ENCODE data around the gene AAR2.

AAR2 gene

GRCh38 chr20:36254076-36254475, 17.8 kb downstream of the AAR2 start:
- H3K4me2 ChIP-seq (ENCODE audit: low read length) = no peak overlapping the region
- no peak overlapping the region for H3K4ac ChIP-seq (ENCODE audit: low read depth, low read length)
- H4K8ac ChIP-seq (ENCODE audit: low read depth, low read length) = no peak overlapping the region
- H3K9me3 ChIP-seq (ENCODE audit: insufficient read depth, low read depth, low read length) = no peaks in the 10 kb centered on the region
- H3K79me1 ChIP-seq (ENCODE audit: low read length) = no peaks in the 10 kb centered on the region
- H3K23ac ChIP-seq (ENCODE audit: low read length) = no peak overlapping the region
- WGBS (ENCODE audit: extremely low coverage, insufficient coverage, insufficient read length) = no CpG with 5 or more reads among the region's 2 CpGs
- no peak overlapping the region for H4K91ac ChIP-seq (ENCODE audit: low read depth, low read length)
- no peak overlapping the region for H2BK12ac ChIP-seq (ENCODE audit: low read length)
- DNase-seq = no peak
- H3K79me2 ChIP-seq (ENCODE audit: control insufficient read depth, insufficient read depth, low read length, poor library complexity) = no peaks in the 10 kb centered on the region
- H3K18ac ChIP-seq (ENCODE audit: low read length) = no peak overlapping the region
- no peak overlapping the region for H2BK5ac ChIP-seq (ENCODE audit: low read depth, low read length, poor library complexity)
- H2BK120ac ChIP-seq (ENCODE audit: insufficient read depth, low read length, poor library complexity) = no peak overlapping the region
- H3K9ac ChIP-seq (ENCODE audit: low read length) = no peak overlapping the region
- no peak overlapping the region for H4K12ac ChIP-seq (ENCODE audit: low read depth, low read length)
- H3K4me3 ChIP-seq (ENCODE audit: low read depth, low read length) = no peak overlapping the region
- H2AK5ac ChIP-seq (ENCODE audit: low read length) = no peak overlapping the region
- H3K4me1 ChIP-seq (ENCODE audit: control insufficient read depth in 1 of 2, insufficient read depth in 2 of 2, low read length in 2 of 2) = no peaks in the 10 kb centered on the region
- no peak overlapping the region for H2AFZ ChIP-seq (ENCODE audit: insufficient read depth, low read length, poor library complexity)
- H3K36me3 ChIP-seq (ENCODE audit: control insufficient read depth in 1 of 2, insufficient read depth in 2 of 2, low read length in 2 of 2) = peaks cover 22 to 43% of the 10 kb centered on the region in 2 experiments
- no peak overlapping the region for H3K14ac ChIP-seq (ENCODE audit: low read length)
- no peaks in the 10 kb centered on the region for H3K27me3 ChIP-seq (ENCODE audit: insufficient read depth, low read length)
- H3K27ac ChIP-seq (ENCODE audit: low read depth, low read length) = no peak overlapping the region

GRCh38 chr20:36255445-36255844, 19.2 kb downstream of the AAR2 start:
- Histone ChIP-seq H2AK5ac (ENCODE audit: low read length) (no peak overlapping the region), H3K4ac (ENCODE audit: low read depth, low read length) (no peak overlapping the region), H4K12ac (ENCODE audit: low read depth, low read length) (no peak overlapping the region), H2BK120ac (ENCODE audit: insufficient read depth, low read length, poor library complexity) (no peak overlapping the region), H3K14ac (ENCODE audit: low read length) (no peak overlapping the region), H3K36me3 (ENCODE audit: control insufficient read depth in 1 of 2, insufficient read depth in 2 of 2, low read length in 2 of 2) (peaks cover 22 to 40% of the 10 kb centered on the region in 2 experiments), H4K91ac (ENCODE audit: low read depth, low read length) (no peak overlapping the region), H3K4me3 (ENCODE audit: low read depth, low read length) (no peak overlapping the region), H3K9ac (ENCODE audit: low read length) (no peak overlapping the region), H3K79me1 (ENCODE audit: low read length) (no peaks in the 10 kb centered on the region), H3K4me2 (ENCODE audit: low read length) (no peak overlapping the region), H4K8ac (ENCODE audit: low read depth, low read length) (no peak overlapping the region), H3K9me3 (ENCODE audit: insufficient read depth, low read depth, low read length) (no peaks in the 10 kb centered on the region), H3K4me1 (ENCODE audit: control insufficient read depth in 1 of 2, insufficient read depth in 2 of 2, low read length in 2 of 2) (no peaks in the 10 kb centered on the region), H3K27me3 (ENCODE audit: insufficient read depth, low read length) (no peaks in the 10 kb centered on the region), H3K18ac (ENCODE audit: low read length) (no peak overlapping the region), H3K23ac (ENCODE audit: low read length) (no peak overlapping the region), H2BK12ac (ENCODE audit: low read length) (no peak overlapping the region), H2BK5ac (ENCODE audit: low read depth, low read length, poor library complexity) (no peak overlapping the region), H3K79me2 (ENCODE audit: control insufficient read depth, insufficient read depth, low read length, poor library complexity) (no peaks in the 10 kb centered on the region), H3K27ac (ENCODE audit: low read depth, low read length) (no peak overlapping the region), H2AFZ (ENCODE audit: insufficient read depth, low read length, poor library complexity) (no peak overlapping the region)
- WGBS (ENCODE audit: extremely low coverage, insufficient coverage, insufficient read length) = no CpG with 5 or more reads among the region's 12 CpGs
- DNase-seq = no peak

- no peaks in the 10 kb centered on the region for H3K9me3 ChIP-seq (ENCODE audit: insufficient read depth, low read depth, low read length)
- no peak overlapping the region for H3K4ac ChIP-seq (ENCODE audit: low read depth, low read length)
- H3K79me2 ChIP-seq (ENCODE audit: control insufficient read depth, insufficient read depth, low read length, poor library complexity) = no peaks in the 10 kb centered on the region
- no peak overlapping the region for H3K18ac ChIP-seq (ENCODE audit: low read length)
- peaks cover 16 to 23% of the 10 kb centered on the region in 2 experiments for H3K36me3 ChIP-seq (ENCODE audit: control insufficient read depth in 1 of 2, insufficient read depth in 2 of 2, low read length in 2 of 2)
- H3K14ac ChIP-seq (ENCODE audit: low read length) = no peak overlapping the region
- no peak overlapping the region for H2BK120ac ChIP-seq (ENCODE audit: insufficient read depth, low read length, poor library complexity)
- H4K12ac ChIP-seq (ENCODE audit: low read depth, low read length) = no peak overlapping the region
- no peak overlapping the region for H4K91ac ChIP-seq (ENCODE audit: low read depth, low read length)
- no peak overlapping the region for H3K27ac ChIP-seq (ENCODE audit: low read depth, low read length)
- H2AK5ac ChIP-seq (ENCODE audit: low read length) = no peak overlapping the region
- H3K4me2 ChIP-seq (ENCODE audit: low read length) = no peak overlapping the region
- H2AFZ ChIP-seq (ENCODE audit: insufficient read depth, low read length, poor library complexity) = no peak overlapping the region
- no peaks in the 10 kb centered on the region for H3K27me3 ChIP-seq (ENCODE audit: insufficient read depth, low read length)
- DNase-seq = peak; percentile 92 to 93
- no peaks in the 10 kb centered on the region for H3K4me1 ChIP-seq (ENCODE audit: control insufficient read depth in 1 of 2, insufficient read depth in 2 of 2, low read length in 2 of 2)
- no peaks in the 10 kb centered on the region for H3K79me1 ChIP-seq (ENCODE audit: low read length)
- no peak overlapping the region for H3K23ac ChIP-seq (ENCODE audit: low read length)
- H3K4me3 ChIP-seq (ENCODE audit: low read depth, low read length) = no peak overlapping the region
- H2BK12ac ChIP-seq (ENCODE audit: low read length) = no peak overlapping the region
- no peak overlapping the region for H2BK5ac ChIP-seq (ENCODE audit: low read depth, low read length, poor library complexity)
- H3K9ac ChIP-seq (ENCODE audit: low read length) = no peak overlapping the region
- WGBS (ENCODE audit: extremely low coverage, insufficient coverage, insufficient read length) = no CpG with 5 or more reads among the region's 16 CpGs
- H4K8ac ChIP-seq (ENCODE audit: low read depth, low read length) = no peak overlapping the region
Observed at GRCh38 chr20:36259177-36260061, 23.1 kb downstream of the AAR2 start.

GRCh38 chr20:36260316-36260715, 24.0 kb downstream of the AAR2 start:
- H2BK12ac ChIP-seq (ENCODE audit: low read length) = no peak overlapping the region
- no peaks in the 10 kb centered on the region for H3K9me3 ChIP-seq (ENCODE audit: insufficient read depth, low read depth, low read length)
- H3K4me1 ChIP-seq (ENCODE audit: control insufficient read depth in 1 of 2, insufficient read depth in 2 of 2, low read length in 2 of 2) = no peaks in the 10 kb centered on the region
- WGBS (ENCODE audit: extremely low coverage, insufficient coverage, insufficient read length) = no CpG with 5 or more reads among the region's 7 CpGs
- H3K4me2 ChIP-seq (ENCODE audit: low read length) = no peak overlapping the region
- H3K79me2 ChIP-seq (ENCODE audit: control insufficient read depth, insufficient read depth, low read length, poor library complexity) = no peaks in the 10 kb centered on the region
- no peak overlapping the region for H3K14ac ChIP-seq (ENCODE audit: low read length)
- H3K4ac ChIP-seq (ENCODE audit: low read depth, low read length) = no peak overlapping the region
- no peak overlapping the region for H3K27ac ChIP-seq (ENCODE audit: low read depth, low read length)
- H2AK5ac ChIP-seq (ENCODE audit: low read length) = no peak overlapping the region
- H4K91ac ChIP-seq (ENCODE audit: low read depth, low read length) = no peak overlapping the region
- H3K27me3 ChIP-seq (ENCODE audit: insufficient read depth, low read length) = no peaks in the 10 kb centered on the region
- H3K23ac ChIP-seq (ENCODE audit: low read length) = no peak overlapping the region
- no peak overlapping the region for H3K9ac ChIP-seq (ENCODE audit: low read length)
- H3K18ac ChIP-seq (ENCODE audit: low read length) = no peak overlapping the region
- H4K12ac ChIP-seq (ENCODE audit: low read depth, low read length) = no peak overlapping the region
- no peaks in the 10 kb centered on the region for H3K79me1 ChIP-seq (ENCODE audit: low read length)
- H2AFZ ChIP-seq (ENCODE audit: insufficient read depth, low read length, poor library complexity) = no peak overlapping the region
- H3K36me3 ChIP-seq (ENCODE audit: control insufficient read depth in 1 of 2, insufficient read depth in 2 of 2, low read length in 2 of 2) = peaks cover 12 to 18% of the 10 kb centered on the region in 2 experiments
- H2BK120ac ChIP-seq (ENCODE audit: insufficient read depth, low read length, poor library complexity) = no peak overlapping the region
- H2BK5ac ChIP-seq (ENCODE audit: low read depth, low read length, poor library complexity) = no peak overlapping the region
- no peak for DNase-seq
- H3K4me3 ChIP-seq (ENCODE audit: low read depth, low read length) = no peak overlapping the region
- H4K8ac ChIP-seq (ENCODE audit: low read depth, low read length) = no peak overlapping the region
